DND-41 (cell line): ENCODE measurements around the gene MINK1.

Source experiments
- ATAC-seq: fragments of 200-7000 bp; cut with Tn5 transposase; 3 replicates; pipeline ENCODE4 v1.9.1; 2021; ENCODE audit warnings: low read depth; ENCODE audit not compliant: insufficient read depth
- DNase-seq: peaks from one replicate; pipeline ENCODE4 v3.0.0-alpha.2; 2020
- H2AFZ ChIP-seq: 2 replicates; pipeline ENCODE4 v1.6.0; 2012; ENCODE audit warnings: low read depth, low read length
- H3K27ac ChIP-seq: 2 replicates; pipeline ENCODE4 v1.5.1; 2012; ENCODE audit warnings: low read length, inconsistent platforms
- H3K27me3 ChIP-seq: fragments of 200-600 bp; sonication (generic); 2 replicates; pipeline ENCODE4 v1.6.0; 2012; ENCODE audit warnings: low read length, mild to moderate bottlenecking, inconsistent platforms; ENCODE audit not compliant: insufficient read depth, poor library complexity
- H3K36me3 ChIP-seq: 2 replicates; pipeline ENCODE4 v1.5.1; 2012; ENCODE audit warnings: low read length, inconsistent platforms; ENCODE audit not compliant: insufficient read depth
- H3K4me1 ChIP-seq: 2 replicates; pipeline ENCODE4 v1.5.1; 2012; ENCODE audit warnings: mild to moderate bottlenecking, low read length; ENCODE audit not compliant: insufficient read depth
- H3K4me2 ChIP-seq: 2 replicates; pipeline ENCODE4 v1.6.0; 2012; ENCODE audit warnings: mild to moderate bottlenecking, moderate library complexity, low read length, inconsistent platforms; ENCODE audit not compliant: insufficient read depth
- H3K4me3 ChIP-seq, 2 experiments: fragments of 200-600 bp in 1 of 2; shearing (Covaris generic) in 1 of 2; 2 replicates each; pipeline ENCODE4 v1.5.1; 2012 to 2016; ENCODE audit warnings: inconsistent platforms in 2 of 2, low read length in 2 of 2, mild to moderate bottlenecking in 2 of 2, low read depth in 1 of 2, moderate library complexity in 1 of 2
- H3K79me2 ChIP-seq: 2 replicates; pipeline ENCODE4 v1.6.0; 2012; ENCODE audit warnings: low read length, inconsistent platforms; ENCODE audit not compliant: insufficient read depth
- H3K9ac ChIP-seq: 2 replicates; pipeline ENCODE4 v1.6.0; 2012; ENCODE audit warnings: low read depth, mild to moderate bottlenecking, inconsistent platforms, low read length, moderate library complexity
- H3K9me3 ChIP-seq: 2 replicates; pipeline ENCODE4 v1.5.1; 2012; ENCODE audit warnings: low read length, moderate library complexity, mild to moderate bottlenecking, inconsistent platforms; ENCODE audit not compliant: insufficient read depth, severe bottlenecking
- H4K20me1 ChIP-seq: 2 replicates; pipeline ENCODE4 v1.6.0; 2012; ENCODE audit warnings: low read length; ENCODE audit not compliant: insufficient read depth
- CTCF ChIP-seq: IDR thresholded peaks from 2 replicates; pipeline ENCODE4 v1.5.1; 2012; ENCODE audit warnings: borderline replicate concordance, low read length, moderate library complexity, mild to moderate bottlenecking; ENCODE audit not compliant: poor library complexity, severe bottlenecking; ENCODE audit errors: extremely low read depth
- EZH2 ChIP-seq: IDR thresholded peaks from 3 replicates; pipeline ENCODE4 v1.6.1; 2012; ENCODE audit warnings: borderline replicate concordance, low read depth, mild to moderate bottlenecking, moderate library complexity, low read length, inconsistent platforms; ENCODE audit not compliant: severe bottlenecking

The MINK1 gene

GRCh38 chr17:4834681-4835020 is 1.5 kb downstream of the MINK1 start:
- DNase-seq (no peak), ATAC-seq (no peak)
- H3K9ac ChIP-seq: peak overlapping the region; percentile 82
- H3K4me2 ChIP-seq: peak overlapping the region; percentile 94
- peaks cover 6% of the 10 kb centered on the region; the same call in 1 of the 2 replicates for H3K36me3 ChIP-seq
- peaks cover 48% of the 10 kb centered on the region for H3K79me2 ChIP-seq
- peaks cover 48% of the 10 kb centered on the region for H4K20me1 ChIP-seq
- H3K27ac ChIP-seq: no peak overlapping the region; the same call in 1 of the 2 replicates
- TF ChIP-seq CTCF: no peak
- TF ChIP-seq EZH2: no peak
- peak overlapping the region in 1 of 2 experiments; percentile 89; a peak in 2 of 4 replicates for H3K4me3 ChIP-seq
- H2AFZ ChIP-seq: no peak overlapping the region
- peaks cover 21% of the 10 kb centered on the region for H3K4me1 ChIP-seq
- no peaks in the 10 kb centered on the region for H3K9me3 ChIP-seq
- no peaks in the 10 kb centered on the region for H3K27me3 ChIP-seq

GRCh38 chr17:4836221-4836620 is 3.1 kb downstream of the MINK1 start:
- Histone ChIP-seq H2AFZ (no peak overlapping the region), H3K4me1 (peaks cover 21% of the 10 kb centered on the region), H3K27ac (no peak overlapping the region), H4K20me1 (peaks cover 63% of the 10 kb centered on the region), H3K9ac (no peak overlapping the region), H3K36me3 (peaks cover 6% of the 10 kb centered on the region; the same call in 1 of the 2 replicates), H3K4me2 (no peak overlapping the region), H3K79me2 (peaks cover 63% of the 10 kb centered on the region), H3K4me3 (no peak overlapping the region), H3K9me3 (no peaks in the 10 kb centered on the region), H3K27me3 (no peaks in the 10 kb centered on the region)
- TF ChIP-seq EZH2 (no peak), CTCF (no peak)
- no peak for DNase-seq
- no peak for ATAC-seq

GRCh38 chr17:4837471-4838308 is 4.5 kb downstream of the MINK1 start:
- ATAC-seq (no peak), DNase-seq (no peak)
- Histone ChIP-seq H3K27me3 (no peaks in the 10 kb centered on the region), H3K9me3 (no peaks in the 10 kb centered on the region), H3K9ac (no peak overlapping the region), H3K27ac (no peak overlapping the region), H3K4me1 (peaks cover 18% of the 10 kb centered on the region), H3K79me2 (peaks cover 74% of the 10 kb centered on the region), H3K4me3 (no peak overlapping the region), H3K36me3 (peaks cover 6% of the 10 kb centered on the region; the same call in 1 of the 2 replicates), H4K20me1 (peaks cover 76% of the 10 kb centered on the region), H2AFZ (no peak overlapping the region), H3K4me2 (no peak overlapping the region)
- no peak for TF ChIP-seq EZH2
- TF ChIP-seq CTCF: no peak
